Progenitor cell of endocrine pancreas (in vitro differentiated cells): ENCODE data around the gene APBB1. TPM values are rescaled to one million over a fixed set of nuclear protein-coding genes. Genes with fewer than 3 reads are reported as not detected.

Source experiments
- DNase-seq: peaks from one replicate; pipeline ENCODE4 v3.0.0; 2021; ENCODE audit warnings: low spot score; ENCODE audit not compliant: unreplicated experiment
- H3K27ac Mint-ChIP-seq: 2 replicates; pipeline ENCODE4 v1.8.0; 2021; ENCODE audit warnings: mild to moderate bottlenecking, moderate library complexity, mixed read lengths
- H3K27me3 Mint-ChIP-seq: 2 replicates; pipeline ENCODE4 v1.8.0; 2021; ENCODE audit warnings: mixed read lengths
- H3K36me3 Mint-ChIP-seq: 2 replicates; pipeline ENCODE4 v1.8.0; 2022; ENCODE audit warnings: mixed read lengths; ENCODE audit not compliant: insufficient read depth
- H3K4me1 Mint-ChIP-seq: 2 replicates; pipeline ENCODE4 v1.8.0; 2021; ENCODE audit warnings: low read depth, mixed read lengths
- H3K4me3 Mint-ChIP-seq: 2 replicates; pipeline ENCODE4 v1.8.0; 2021; ENCODE audit warnings: low read depth, mild to moderate bottlenecking, moderate library complexity, mixed read lengths
- H3K9me3 Mint-ChIP-seq: 2 replicates; pipeline ENCODE4 v1.8.0; 2021; ENCODE audit warnings: low read depth, mixed read lengths
- CTCF ChIP-seq: fragments of 200-600 bp; sonication (generic); IDR thresholded peaks from one replicate; pipeline ENCODE4 v1.5.0; 2021; ENCODE audit warnings: antibody characterized with exemption, mild to moderate bottlenecking; ENCODE audit not compliant: unreplicated experiment
- total RNA-seq: library from RNA; stranded (reverse); gene quantifications from 2 replicates; pipeline ENCODE4 v1.2.1, GENCODE V29; 2021

Gene APBB1
- total RNA-seq, 1 donor from 2014 or later: 71.4 TPM

GRCh38 chr11:6404342-6405051 is 14.4 kb downstream of the APBB1 start:
- Mint-ChIP-seq H3K4me3 (no peak overlapping the region), H3K4me1 (no peaks in the 10 kb centered on the region), H3K27ac (no peak overlapping the region), H3K36me3 (peaks cover 12% of the 10 kb centered on the region), H3K27me3 (no peaks in the 10 kb centered on the region), H3K9me3 (no peaks in the 10 kb centered on the region)
- TF ChIP-seq CTCF: no peak
- no peak for DNase-seq

GRCh38 chr11:6403539-6403938 is 15.4 kb downstream of the APBB1 start:
- H3K27ac Mint-ChIP-seq: no peak overlapping the region
- no peak overlapping the region for H3K4me3 Mint-ChIP-seq
- no peaks in the 10 kb centered on the region for H3K4me1 Mint-ChIP-seq
- no peak for DNase-seq
- H3K27me3 Mint-ChIP-seq: no peaks in the 10 kb centered on the region
- H3K9me3 Mint-ChIP-seq: no peaks in the 10 kb centered on the region
- peaks cover 13% of the 10 kb centered on the region for H3K36me3 Mint-ChIP-seq
- TF ChIP-seq CTCF: no peak

- no peak overlapping the region for H3K4me3 Mint-ChIP-seq
Observed at GRCh38 chr11:6402561-6402981, 16.3 kb downstream of the APBB1 start.

GRCh38 chr11:6402061-6402470 is 16.8 kb downstream of the APBB1 start:
- no peaks in the 10 kb centered on the region for H3K9me3 Mint-ChIP-seq
- peaks cover 8% of the 10 kb centered on the region for H3K36me3 Mint-ChIP-seq
- no peaks in the 10 kb centered on the region for H3K4me1 Mint-ChIP-seq
- TF ChIP-seq CTCF: no peak
- H3K27me3 Mint-ChIP-seq: no peaks in the 10 kb centered on the region
- no peak for DNase-seq
- no peak overlapping the region for H3K27ac Mint-ChIP-seq
- H3K4me3 Mint-ChIP-seq: no peak overlapping the region

More at GRCh38 chr11:6402561-6402981, 16.3 kb downstream of the APBB1 start:
- Mint-ChIP-seq H3K27me3 (no peaks in the 10 kb centered on the region), H3K4me1 (no peaks in the 10 kb centered on the region), H3K9me3 (no peaks in the 10 kb centered on the region), H3K27ac (no peak overlapping the region), H3K36me3 (peaks cover 10% of the 10 kb centered on the region)
- no peak for DNase-seq
- no peak for TF ChIP-seq CTCF

- H3K4me1 Mint-ChIP-seq: no peaks in the 10 kb centered on the region
- no peak for DNase-seq
- TF ChIP-seq CTCF: no peak
- no peak overlapping the region for H3K27ac Mint-ChIP-seq
- no peaks in the 10 kb centered on the region for H3K9me3 Mint-ChIP-seq
- H3K27me3 Mint-ChIP-seq: no peaks in the 10 kb centered on the region
- peaks cover 8% of the 10 kb centered on the region for H3K36me3 Mint-ChIP-seq
- H3K4me3 Mint-ChIP-seq: no peak overlapping the region
Observed at GRCh38 chr11:6401464-6401863, 17.4 kb downstream of the APBB1 start.
